K562 (cell line): Measurements from ENCODE around the gene GUK1. TPM values are rescaled to one million over a fixed set of nuclear protein-coding genes. Genes with fewer than 3 reads are reported as not detected.

Experiments used
- ATAC-seq: fragments of 200-7000 bp; cut with Tn5 transposase; 3 replicates; pipeline ENCODE4 v1.9.1; 2020; ENCODE audit warnings: moderate library complexity
- BruUV-seq: library from RNA; stranded (reverse); fragments of 400-500 nt; replicated peaks from 2 replicates; lab custom pipeline; 2021; lab: Mats Ljungman, UMichigan
- CTCF ChIA-PET: fragments of 300-600 bp; formaldehyde crosslinking; extraction: SDS; loops from one replicate; lab custom pipeline; 2021; ENCODE audit warnings: low intra/inter-chr PET ratio; lab: Yijun Ruan, JAX
- POLR2A ChIA-PET: fragments of 300-600, 350-650 bp; sonication (Branson Sonifier 250); formaldehyde crosslinking; extraction: SDS; loops from one replicate; lab custom pipeline; 2021; ENCODE audit warnings: antibody characterized with exemption, inconsistent platforms; lab: Yijun Ruan, JAX
- DNase-seq, 4 experiments: peaks; one replicate each; pipeline versions ENCODE4 v3.0.0 to v3.0.0-alpha.2; 2011 to 2018; ENCODE audit warnings: low spot score in 3 of 4, mixed read lengths in 3 of 4; ENCODE audit errors: extremely low read depth in 1 of 4
- FAIRE-seq: peaks from 2 replicates; lab custom pipeline; 2011; peaks lifted over from hg19 to GRCh38; lab: Jason Lieb, UNC
- H2AFZ ChIP-seq: 2 replicates; pipeline ENCODE4 v1.6.0; 2011; ENCODE audit warnings: low read depth, low read length, control low read depth, inconsistent platforms
- H3K27ac ChIP-seq: fragments of 200-600 bp; 3 replicates; pipeline ENCODE4 v1.8.0; 2011; ENCODE audit warnings: low read depth, mild to moderate bottlenecking, control low read depth, inconsistent platforms, low read length, moderate library complexity, mixed read lengths; ENCODE audit errors: extremely low read depth
- H3K27me3 ChIP-seq, 2 experiments: fragments of 300-600 bp in 1 of 2; 2 replicates in 1 of 2; 3 replicates in 1 of 2; pipeline versions ENCODE4 v1.6.0 to v1.8.0; 2011; ENCODE audit warnings: inconsistent platforms in 2 of 2, low read length in 2 of 2, mild to moderate bottlenecking in 1 of 2, mixed read lengths in 1 of 2, moderate library complexity in 1 of 2; ENCODE audit not compliant: control insufficient read depth in 2 of 2, insufficient read depth in 2 of 2
- H3K36me3 ChIP-seq: fragments of 300-600 bp; 3 replicates; pipeline ENCODE4 v1.8.0; 2011; ENCODE audit warnings: mild to moderate bottlenecking, low read length, inconsistent platforms; ENCODE audit not compliant: control insufficient read depth, insufficient read depth
- H3K4me1 ChIP-seq, 2 experiments: fragments of 200-600 bp in 1 of 2; replicated peaks in 1 of 2; 2 replicates in 1 of 2; 3 replicates in 1 of 2; pipeline versions ENCODE4 v1.5.1 to v1.8.0; 2011; ENCODE audit warnings: inconsistent platforms in 2 of 2, low read length in 2 of 2, mild to moderate bottlenecking in 1 of 2, mixed read lengths in 1 of 2, moderate library complexity in 1 of 2; ENCODE audit not compliant: control insufficient read depth in 2 of 2, insufficient read depth in 2 of 2
- H3K4me2 ChIP-seq: 2 replicates; pipeline ENCODE4 v1.6.1; 2011; ENCODE audit warnings: low read length, control low read depth, inconsistent platforms, mixed read lengths; ENCODE audit not compliant: insufficient read depth
- H3K4me3 ChIP-seq: fragments of 200-600 bp; sonication (generic), shearing (Covaris generic); 2 replicates; pipeline ENCODE4 v1.5.1; 2016; ENCODE audit warnings: control low read depth, inconsistent platforms
- H3K79me2 ChIP-seq: fragments of 200-600 bp; 3 replicates; pipeline ENCODE4 v1.8.0; 2011; ENCODE audit warnings: low read length, inconsistent platforms; ENCODE audit not compliant: control insufficient read depth, insufficient read depth
- H3K9ac ChIP-seq, 2 experiments: 2 replicates each; pipeline versions ENCODE4 v1.6.0 to v1.6.1; 2011; ENCODE audit warnings: low read depth in 2 of 2, low read length in 2 of 2, control low read depth in 1 of 2, inconsistent platforms in 1 of 2, mild to moderate bottlenecking in 1 of 2, mixed read lengths in 1 of 2; ENCODE audit not compliant: insufficient read depth in 1 of 2
- H3K9me1 ChIP-seq: one replicate; pipeline ENCODE4 v1.6.0; 2011; ENCODE audit warnings: inconsistent platforms, mild to moderate bottlenecking, low read length, moderate library complexity; ENCODE audit not compliant: control insufficient read depth, insufficient read depth
- H3K9me3 ChIP-seq: replicated peaks from 2 replicates; pipeline ENCODE4 v1.5.1; 2011; ENCODE audit warnings: low read depth, low read length, inconsistent platforms; ENCODE audit not compliant: control insufficient read depth, insufficient read depth
- H4K20me1 ChIP-seq: replicated peaks from 2 replicates; pipeline ENCODE4 v1.6.1; 2011; ENCODE audit warnings: low read length, inconsistent platforms, mixed read lengths; ENCODE audit not compliant: control insufficient read depth, insufficient read depth
- EHMT2 ChIP-seq: fragments of 450-650 bp; IDR thresholded peaks from 2 replicates; pipeline ENCODE4 v1.6.1; 2018; ENCODE audit warnings: antibody characterized with exemption
- MYNN ChIP-seq, 2 experiments: sonication (generic); formaldehyde crosslinking in 1 of 2; IDR thresholded peaks; 2 replicates each; pipeline versions ENCODE4 v1.5.0 to v1.6.1; 2016 to 2020; ENCODE audit warnings: antibody characterized with exemption in 1 of 2, missing genetic modification reagents in 1 of 2
- RBFOX2 ChIP-seq: fragments of 200-400 bp; formaldehyde crosslinking; IDR thresholded peaks from 2 replicates; pipeline ENCODE4 v1.6.1; 2017; ENCODE audit warnings: low read depth, mild to moderate bottlenecking, low read length, moderate library complexity
- SIN3B ChIP-seq: fragments of 450-650 bp; IDR thresholded peaks from 2 replicates; pipeline ENCODE4 v1.6.1; 2017; ENCODE audit warnings: low read depth, mild to moderate bottlenecking, moderate library complexity
- SMARCC2 ChIP-seq: fragments of 450-650 bp; IDR thresholded peaks from 2 replicates; pipeline ENCODE4 v1.6.1; 2017; ENCODE audit warnings: antibody characterized with exemption, moderate library complexity, mild to moderate bottlenecking, low read depth
- SREBF1 ChIP-seq: fragments of 150-350 bp; IDR thresholded peaks from 2 replicates; pipeline ENCODE4 v1.6.1; 2014; ENCODE audit warnings: antibody characterized with exemption, low read depth, low read length, borderline replicate concordance
- ZBTB7A ChIP-seq: IDR thresholded peaks from 2 replicates; pipeline ENCODE4 v1.6.1; 2011; ENCODE audit warnings: low read depth, mild to moderate bottlenecking, low read length, moderate library complexity, borderline replicate concordance; ENCODE audit not compliant: control insufficient read depth
- ZNF263 ChIP-seq: sonication (generic); formaldehyde crosslinking; IDR thresholded peaks from 2 replicates; pipeline ENCODE4 v1.8.0; 2022; ENCODE audit warnings: mild to moderate bottlenecking, missing genetic modification reagents, borderline replicate concordance
- ZNF76 ChIP-seq: fragments of 250-450 bp; sonication (Bioruptor Pico); IDR thresholded peaks from 2 replicates; pipeline ENCODE4 v1.4.0; 2020; ENCODE audit warnings: mild to moderate bottlenecking, moderate library complexity, borderline replicate concordance
- WGBS: fragments of 100-300 bp; shearing (Covaris generic); methylation state at CpG from one replicate; pipeline ENCODE4 v1.1.6; 2016; ENCODE audit warnings: low coverage, mixed read lengths; ENCODE audit not compliant: insufficient coverage; ENCODE audit errors: missing lambda C conversion rate; 5-methylcytosine and 5-hydroxymethylcytosine counted together
- in situ Hi-C: fragments of 300-500 bp; cut with MboI; formaldehyde crosslinking; loops from 4 replicates; pipeline ENCODE4 v1.15.0; 2018; ENCODE audit warnings: inconsistent platforms, mixed read lengths
- intact Hi-C: fragments of 100-400 bp; cut with micrococcal nuclease; formaldehyde crosslinking; loops from 2 replicates; pipeline ENCODE4 v1.14.2; 2022
- polyA plus RNA-seq, 8 experiments: library from polyadenylated mRNA; depleted of rRNA in 4 of 8; stranded (reverse) in 5 of 8; unstranded in 3 of 8; fragments of >200 nt; fragmentation: Nextera tagmentation in 2 of 8; fragmentation: Illumina TruSeq in 1 of 8; extraction: Ambion mirVana in 2 of 8; extraction: Trizol in 1 of 8; gene quantifications; 2 replicates each; pipeline versions ENCODE4 v1.2.1 to v1.2.3, GENCODE V29; 2011 to 2014; ENCODE audit warnings: inconsistent platforms in 1 of 8, missing spikeins in 1 of 8
- total RNA-seq, 7 experiments: library from RNA; depleted of rRNA in 6 of 7; stranded (reverse); fragments of >200 nt in 6 of 7; fragmentation: Illumina TruSeq in 2 of 7; extraction: Trizol in 2 of 7; gene quantifications; 2 replicates each; pipeline versions ENCODE4 v1.2.1 to v1.2.3, GENCODE V29; 2011 to 2021; ENCODE audit warnings: low replicate concordance in 1 of 7
- TF ChIP-seq, protein P1 (sequence below): sonication (generic); formaldehyde crosslinking; IDR thresholded peaks from 2 replicates; pipeline ENCODE4 v1.8.0; 2022; ENCODE audit warnings: missing genetic modification reagents, mild to moderate bottlenecking, borderline replicate concordance
- TF ChIP-seq, protein P2 (sequence below): fragments of 250-450 bp; sonication (Bioruptor Pico); IDR thresholded peaks from 2 replicates; pipeline ENCODE4 v1.5.1; 2021; ENCODE audit warnings: mild to moderate bottlenecking
- TF ChIP-seq, protein P3 (sequence below): fragments of 450-650 bp; IDR thresholded peaks from 2 replicates; pipeline ENCODE4 v1.6.1; 2014; ENCODE audit warnings: low read depth, mild to moderate bottlenecking, moderate library complexity, borderline replicate concordance

GUK1 gene
- total and polyA plus RNA-seq, 9 of the 15 experiments (the other 6 are each of a cell fraction or from before 2014, with no cell fraction given): 7.0 to 331 (median 132) TPM

DNA sequence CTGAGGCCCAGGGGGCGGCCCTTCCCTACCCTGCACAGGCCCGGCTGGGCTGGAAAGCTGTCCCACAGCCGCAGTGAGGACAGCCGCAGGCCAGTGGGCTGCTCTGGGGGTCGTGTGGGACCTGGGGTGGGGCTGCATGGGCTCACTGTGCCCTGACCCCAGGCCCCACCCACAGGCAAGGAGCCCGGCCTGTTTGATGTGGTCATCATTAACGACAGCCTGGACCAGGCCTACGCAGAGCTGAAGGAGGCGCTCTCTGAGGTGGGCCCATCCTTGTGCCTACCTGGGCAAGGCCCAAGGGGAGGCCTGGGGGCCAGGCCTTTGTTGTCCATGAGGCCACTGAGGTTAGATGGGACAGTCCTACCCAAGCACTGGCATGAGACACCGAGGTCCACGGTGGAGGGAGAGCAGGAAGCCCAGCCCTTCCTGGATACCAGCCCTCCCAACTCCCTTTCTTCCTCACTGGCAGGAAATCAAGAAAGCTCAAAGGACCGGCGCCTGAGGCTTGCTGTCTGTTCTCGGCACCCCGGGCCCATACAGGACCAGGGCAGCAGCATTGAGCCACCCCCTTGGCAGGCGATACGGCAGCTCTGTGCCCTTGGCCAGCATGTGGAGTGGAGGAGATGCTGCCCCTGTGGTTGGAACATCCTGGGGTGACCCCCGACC lies 8.2 kb downstream of the GUK1 start (continued):
- TF ChIP-seq, protein P1, sequence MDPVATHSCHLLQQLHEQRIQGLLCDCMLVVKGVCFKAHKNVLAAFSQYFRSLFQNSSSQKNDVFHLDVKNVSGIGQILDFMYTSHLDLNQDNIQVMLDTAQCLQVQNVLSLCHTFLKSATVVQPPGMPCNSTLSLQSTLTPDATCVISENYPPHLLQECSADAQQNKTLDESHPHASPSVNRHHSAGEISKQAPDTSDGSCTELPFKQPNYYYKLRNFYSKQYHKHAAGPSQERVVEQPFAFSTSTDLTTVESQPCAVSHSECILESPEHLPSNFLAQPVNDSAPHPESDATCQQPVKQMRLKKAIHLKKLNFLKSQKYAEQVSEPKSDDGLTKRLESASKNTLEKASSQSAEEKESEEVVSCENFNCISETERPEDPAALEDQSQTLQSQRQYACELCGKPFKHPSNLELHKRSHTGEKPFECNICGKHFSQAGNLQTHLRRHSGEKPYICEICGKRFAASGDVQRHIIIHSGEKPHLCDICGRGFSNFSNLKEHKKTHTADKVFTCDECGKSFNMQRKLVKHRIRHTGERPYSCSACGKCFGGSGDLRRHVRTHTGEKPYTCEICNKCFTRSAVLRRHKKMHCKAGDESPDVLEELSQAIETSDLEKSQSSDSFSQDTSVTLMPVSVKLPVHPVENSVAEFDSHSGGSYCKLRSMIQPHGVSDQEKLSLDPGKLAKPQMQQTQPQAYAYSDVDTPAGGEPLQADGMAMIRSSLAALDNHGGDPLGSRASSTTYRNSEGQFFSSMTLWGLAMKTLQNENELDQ (CRISPR knock-in tag): no peak
- 0 out of 2 replicates have a peak, but pooled peaks have one; percentile 22 for TF ChIP-seq ZBTB7A
- TF ChIP-seq, protein P2, sequence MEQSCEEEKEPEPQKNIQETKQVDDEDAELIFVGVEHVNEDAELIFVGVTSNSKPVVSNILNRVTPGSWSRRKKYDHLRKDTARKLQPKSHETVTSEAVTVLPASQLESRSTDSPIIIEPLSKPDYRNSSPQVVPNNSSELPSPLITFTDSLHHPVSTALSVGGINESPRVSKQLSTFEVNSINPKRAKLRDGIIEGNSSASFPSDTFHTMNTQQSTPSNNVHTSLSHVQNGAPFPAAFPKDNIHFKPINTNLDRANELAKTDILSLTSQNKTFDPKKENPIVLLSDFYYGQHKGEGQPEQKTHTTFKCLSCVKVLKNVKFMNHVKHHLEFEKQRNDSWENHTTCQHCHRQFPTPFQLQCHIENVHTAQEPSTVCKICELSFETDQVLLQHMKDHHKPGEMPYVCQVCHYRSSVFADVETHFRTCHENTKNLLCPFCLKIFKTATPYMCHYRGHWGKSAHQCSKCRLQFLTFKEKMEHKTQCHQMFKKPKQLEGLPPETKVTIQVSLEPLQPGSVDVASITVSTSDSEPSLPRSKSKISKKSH (CRISPR knock-in tag): no peak
- TF ChIP-seq, all 486 proteins: peak for 2

DNA sequence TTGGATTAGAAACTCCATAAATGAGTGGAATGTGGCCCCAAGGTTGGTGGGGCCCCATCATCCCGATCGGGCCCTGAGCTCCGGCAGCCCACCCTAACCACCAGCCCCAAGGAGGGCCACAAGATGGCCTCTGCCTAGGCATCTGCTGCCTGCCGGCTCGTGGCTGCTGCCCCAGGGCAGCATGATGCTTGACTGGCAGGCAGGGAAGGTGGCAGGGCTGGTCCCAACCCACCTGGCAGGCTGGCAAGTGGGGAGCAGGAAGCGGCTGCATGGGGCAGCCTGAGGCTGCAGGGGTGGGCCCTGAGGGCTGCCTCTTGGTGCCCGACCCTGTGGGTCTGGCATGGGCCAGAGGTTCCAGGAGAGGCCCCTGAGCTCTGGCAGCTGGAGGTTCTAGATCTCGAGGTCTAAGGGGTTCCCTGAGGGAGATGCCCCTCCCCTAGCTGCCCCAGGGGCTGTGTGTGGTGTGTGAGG lies 8.9 kb downstream of the GUK1 start:
- H3K9me3 ChIP-seq: no peaks in the 10 kb centered on the region
- ChIA-PET POLR2A (interaction anchor here (0.6 to 2.3 kb wide), 8 partner anchors 8 to 30 kb away, joined by 3 to 11 read pairs (median 6); partner anchors contain the start of gene GUK1), CTCF (no interaction called here)
- peak overlapping the region in 1 of 2 experiments; percentile 91; a peak in 2 of 4 replicates for H3K9ac ChIP-seq
- H3K9me1 ChIP-seq: peaks cover 16% of the 10 kb centered on the region
- DNase-seq (no peak), ATAC-seq (no peak), FAIRE-seq (no peak)
- peaks cover 41% of the 10 kb centered on the region; the same call in 2 of the 3 replicates for H3K36me3 ChIP-seq
- H3K27ac ChIP-seq: peak overlapping the region; percentile 62
- H3K4me2 ChIP-seq: no peak overlapping the region
- WGBS: 83% methylated on average over 7 of the region's 8 CpGs
- no peak overlapping the region for H2AFZ ChIP-seq
- in situ Hi-C loops (no loop called here), intact Hi-C loops (no loop called here)
- H3K27me3 ChIP-seq: no peaks in the 10 kb centered on the region
- TF ChIP-seq SIN3B: no peak
- TF ChIP-seq RBFOX2: peak; percentile 52
- no peak for TF ChIP-seq ZNF76 (CRISPR knock-in tag)
- no peak for TF ChIP-seq ZBTB7A
- TF ChIP-seq MYNN (IDR thresholded peaks at IDR 0.05): peak; percentile 11; the same call in 1 of the 2 replicates
- TF ChIP-seq MYNN (CRISPR knock-in tag; IDR thresholded peaks at IDR 0.05): no peak
- no peak for TF ChIP-seq SMARCC2
- TF ChIP-seq, protein P3, sequence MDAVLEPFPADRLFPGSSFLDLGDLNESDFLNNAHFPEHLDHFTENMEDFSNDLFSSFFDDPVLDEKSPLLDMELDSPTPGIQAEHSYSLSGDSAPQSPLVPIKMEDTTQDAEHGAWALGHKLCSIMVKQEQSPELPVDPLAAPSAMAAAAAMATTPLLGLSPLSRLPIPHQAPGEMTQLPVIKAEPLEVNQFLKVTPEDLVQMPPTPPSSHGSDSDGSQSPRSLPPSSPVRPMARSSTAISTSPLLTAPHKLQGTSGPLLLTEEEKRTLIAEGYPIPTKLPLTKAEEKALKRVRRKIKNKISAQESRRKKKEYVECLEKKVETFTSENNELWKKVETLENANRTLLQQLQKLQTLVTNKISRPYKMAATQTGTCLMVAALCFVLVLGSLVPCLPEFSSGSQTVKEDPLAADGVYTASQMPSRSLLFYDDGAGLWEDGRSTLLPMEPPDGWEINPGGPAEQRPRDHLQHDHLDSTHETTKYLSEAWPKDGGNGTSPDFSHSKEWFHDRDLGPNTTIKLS: peak; percentile 66; the same call in 1 of the 2 replicates
- no peak for TF ChIP-seq SREBF1
- TF ChIP-seq EHMT2: no peak
- 0 out of 2 replicates have a peak, but pooled peaks have one; percentile 41 for TF ChIP-seq ZNF263 (CRISPR knock-in tag)
- peaks cover 58% of the 10 kb centered on the region for H3K79me2 ChIP-seq
- H4K20me1 ChIP-seq: peaks cover 35% of the 10 kb centered on the region
- no TSS peak for BruUV-seq
- no peak overlapping the region for H3K4me3 ChIP-seq
- H3K4me1 ChIP-seq: peaks cover 42 to 91% of the 10 kb centered on the region in 2 experiments
